ENCODE measurements around the gene MRPL3. TPM values are rescaled to one million over a fixed set of nuclear protein-coding genes. Genes with fewer than 3 reads are reported as not detected.

MRPL3 gene
- polyA plus RNA-seq, 1 of the 3 experiments (the other 2 are of a cell fraction): 73.7 TPM

DNA sequence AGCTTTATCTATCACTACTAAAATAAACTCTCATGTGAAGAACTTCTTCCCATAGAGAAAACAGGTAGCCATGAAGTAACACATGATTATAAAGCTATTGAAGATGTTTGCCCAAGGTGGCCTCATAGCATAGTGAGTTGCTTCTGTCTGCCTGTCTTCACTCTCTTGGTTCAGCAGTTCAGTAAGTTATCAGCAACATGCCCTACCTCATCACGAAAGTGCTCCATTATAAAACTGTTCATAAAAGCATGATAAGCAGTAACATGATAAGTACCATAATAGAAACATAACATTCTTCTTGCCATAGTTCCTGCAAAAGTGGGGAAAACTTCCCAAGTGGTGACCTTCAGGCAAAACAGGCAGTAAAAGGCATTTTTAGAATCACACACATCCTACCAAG, 45.6 kb downstream of the MRPL3 start:
- H3K36me3 ChIP-seq (replicated peaks in 1 of 2; ENCODE audit: control insufficient read depth in 1 of 2, insufficient read depth in 2 of 2, low read length in 1 of 2): peaks cover 13 to 24% of the 10 kb centered on the region in 2 experiments
- no peaks in the 10 kb centered on the region for H3K9me3 ChIP-seq
- no peaks in the 10 kb centered on the region for H3K9me2 ChIP-seq
- no peak overlapping the region for H3K4me2 ChIP-seq
- H3K9ac ChIP-seq: no peak overlapping the region
- no peaks in the 10 kb centered on the region for H3K4me1 ChIP-seq (ENCODE audit: control insufficient read depth in 1 of 2, insufficient read depth in 2 of 2, low read depth in 1 of 2, low read length in 1 of 2)
- ChIA-PET CTCF (interaction anchor here (1.0 to 1.2 kb wide), 2 partner anchors 12 to 15 kb away, joined by 3 read pairs; no protein-coding TSS in a partner anchor), POLR2A (no interaction called here)
- WGBS (ENCODE audit: low lambda C conversion rate): 58% methylated on average over 1 of the region's 1 CpG
- no peak overlapping the region for H2AFZ ChIP-seq (ENCODE audit: low read depth)
- no peaks in the 10 kb centered on the region for H3K79me2 ChIP-seq (ENCODE audit: insufficient read depth)
- no peaks in the 10 kb centered on the region for H3F3A ChIP-seq (replicated peaks; ENCODE audit: insufficient read depth)
- no peaks in the 10 kb centered on the region for H4K20me1 ChIP-seq (ENCODE audit: insufficient read depth)
- no peak overlapping the region for H3K4me3 ChIP-seq (ENCODE audit: low read depth in 2 of 2, low read length in 1 of 2)
- H3K27ac ChIP-seq (ENCODE audit: low read depth in 2 of 2, low read length in 1 of 2): no peak overlapping the region
- no peak for TF ChIP-seq NFIC (IDR thresholded peaks at IDR 0.05; ENCODE audit: borderline replicate concordance)
- TF ChIP-seq EZH2phosphoT487 (IDR thresholded peaks at IDR 0.05; ENCODE audit: borderline replicate concordance, low read depth): no peak
- TF ChIP-seq YY1 (IDR thresholded peaks at IDR 0.05; ENCODE audit: low read depth): no peak
- TF ChIP-seq JUND (IDR thresholded peaks at IDR 0.05): no peak
- TF ChIP-seq, protein P1, sequence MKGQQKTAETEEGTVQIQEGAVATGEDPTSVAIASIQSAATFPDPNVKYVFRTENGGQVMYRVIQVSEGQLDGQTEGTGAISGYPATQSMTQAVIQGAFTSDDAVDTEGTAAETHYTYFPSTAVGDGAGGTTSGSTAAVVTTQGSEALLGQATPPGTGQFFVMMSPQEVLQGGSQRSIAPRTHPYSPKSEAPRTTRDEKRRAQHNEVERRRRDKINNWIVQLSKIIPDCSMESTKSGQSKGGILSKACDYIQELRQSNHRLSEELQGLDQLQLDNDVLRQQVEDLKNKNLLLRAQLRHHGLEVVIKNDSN (IDR thresholded peaks at IDR 0.05; ENCODE audit: borderline replicate concordance, low read depth): no peak
- no peak for TF ChIP-seq FOXJ3 (CRISPR knock-in tag; IDR thresholded peaks at IDR 0.05)
- TF ChIP-seq GABPA (IDR thresholded peaks at IDR 0.05; ENCODE audit: low read depth): no peak
- no peak for TF ChIP-seq MXI1 (IDR thresholded peaks at IDR 0.05; ENCODE audit: low read depth, low read length)
- TF ChIP-seq GATA2 (CRISPR knock-in tag; IDR thresholded peaks at IDR 0.05): no peak
- TF ChIP-seq ELF1 (IDR thresholded peaks at IDR 0.05): no peak
- TF ChIP-seq CHD2 (IDR thresholded peaks at IDR 0.05; ENCODE audit: low read length, partially characterized antibody): no peak
- TF ChIP-seq TAF1 (IDR thresholded peaks at IDR 0.05; ENCODE audit: borderline replicate concordance, low read depth, low read length): no peak
- no peak for TF ChIP-seq NRF1 (IDR thresholded peaks at IDR 0.05; ENCODE audit: low read depth, low read length)
- TF ChIP-seq FOXM1 (IDR thresholded peaks at IDR 0.05; ENCODE audit: low read depth): no peak
- no peak for TF ChIP-seq RXRA (IDR thresholded peaks at IDR 0.05; ENCODE audit: borderline replicate concordance, low read depth)
- TF ChIP-seq SMC3 (IDR thresholded peaks at IDR 0.05; ENCODE audit: low read depth, low read length): no peak
- TF ChIP-seq, protein P2, sequence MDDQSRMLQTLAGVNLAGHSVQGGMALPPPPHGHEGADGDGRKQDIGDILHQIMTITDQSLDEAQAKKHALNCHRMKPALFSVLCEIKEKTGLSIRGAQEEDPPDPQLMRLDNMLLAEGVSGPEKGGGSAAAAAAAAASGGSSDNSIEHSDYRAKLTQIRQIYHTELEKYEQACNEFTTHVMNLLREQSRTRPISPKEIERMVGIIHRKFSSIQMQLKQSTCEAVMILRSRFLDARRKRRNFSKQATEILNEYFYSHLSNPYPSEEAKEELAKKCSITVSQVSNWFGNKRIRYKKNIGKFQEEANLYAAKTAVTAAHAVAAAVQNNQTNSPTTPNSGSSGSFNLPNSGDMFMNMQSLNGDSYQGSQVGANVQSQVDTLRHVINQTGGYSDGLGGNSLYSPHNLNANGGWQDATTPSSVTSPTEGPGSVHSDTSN (IDR thresholded peaks at IDR 0.05): no peak
- no peak for TF ChIP-seq POLR2AphosphoS5 (IDR thresholded peaks at IDR 0.05; ENCODE audit: low read depth, low read length)
- TF ChIP-seq EP300 (IDR thresholded peaks at IDR 0.05; ENCODE audit: borderline replicate concordance in 1 of 2, low read depth in 1 of 2, low read length in 1 of 2): no peak
- DNase-seq: no peak
- H3K27me3 ChIP-seq (ENCODE audit: insufficient read depth): no peaks in the 10 kb centered on the region

DNA sequence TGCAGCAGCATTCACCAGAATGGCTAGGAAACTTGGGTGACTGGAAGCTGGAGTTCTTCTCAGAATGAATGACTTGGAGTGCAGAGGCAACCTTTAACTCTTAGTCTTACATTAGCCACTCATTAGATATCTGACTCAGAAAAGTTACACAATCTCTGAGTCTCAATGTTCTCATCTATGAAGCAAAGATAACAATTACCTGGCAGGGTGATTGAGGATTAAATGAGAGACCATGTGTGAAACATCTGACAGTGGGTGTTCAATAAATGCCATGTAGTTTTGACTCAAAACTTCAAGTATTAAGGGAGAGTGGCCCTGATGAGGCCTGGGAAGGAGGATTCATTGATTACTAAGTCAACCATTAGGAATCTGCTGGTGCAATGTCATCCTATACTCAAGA, 48.3 kb downstream of the MRPL3 start:
- no peak overlapping the region for H3K4me3 ChIP-seq (ENCODE audit: low read depth in 2 of 2, low read length in 1 of 2)
- H3K9me3 ChIP-seq: no peaks in the 10 kb centered on the region
- no peak overlapping the region for H3K27ac ChIP-seq (ENCODE audit: low read depth in 2 of 2, low read length in 1 of 2)
- TF ChIP-seq TAF1 (IDR thresholded peaks at IDR 0.05; ENCODE audit: borderline replicate concordance, low read depth, low read length) (no peak), ELF1 (IDR thresholded peaks at IDR 0.05) (no peak), RXRA (IDR thresholded peaks at IDR 0.05; ENCODE audit: borderline replicate concordance, low read depth) (no peak), CHD2 (IDR thresholded peaks at IDR 0.05; ENCODE audit: low read length, partially characterized antibody) (no peak), SMC3 (IDR thresholded peaks at IDR 0.05; ENCODE audit: low read depth, low read length) (no peak), RCOR1 (IDR thresholded peaks at IDR 0.05; ENCODE audit: low read length) (no peak), NFIC (IDR thresholded peaks at IDR 0.05; ENCODE audit: borderline replicate concordance) (no peak), MXI1 (IDR thresholded peaks at IDR 0.05; ENCODE audit: low read depth, low read length) (no peak)
- TF ChIP-seq, protein P3, sequence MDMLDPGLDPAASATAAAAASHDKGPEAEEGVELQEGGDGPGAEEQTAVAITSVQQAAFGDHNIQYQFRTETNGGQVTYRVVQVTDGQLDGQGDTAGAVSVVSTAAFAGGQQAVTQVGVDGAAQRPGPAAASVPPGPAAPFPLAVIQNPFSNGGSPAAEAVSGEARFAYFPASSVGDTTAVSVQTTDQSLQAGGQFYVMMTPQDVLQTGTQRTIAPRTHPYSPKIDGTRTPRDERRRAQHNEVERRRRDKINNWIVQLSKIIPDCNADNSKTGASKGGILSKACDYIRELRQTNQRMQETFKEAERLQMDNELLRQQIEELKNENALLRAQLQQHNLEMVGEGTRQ (IDR thresholded peaks at IDR 0.05; ENCODE audit: borderline replicate concordance, low read depth, low read length): no peak
- TF ChIP-seq, protein P4, sequence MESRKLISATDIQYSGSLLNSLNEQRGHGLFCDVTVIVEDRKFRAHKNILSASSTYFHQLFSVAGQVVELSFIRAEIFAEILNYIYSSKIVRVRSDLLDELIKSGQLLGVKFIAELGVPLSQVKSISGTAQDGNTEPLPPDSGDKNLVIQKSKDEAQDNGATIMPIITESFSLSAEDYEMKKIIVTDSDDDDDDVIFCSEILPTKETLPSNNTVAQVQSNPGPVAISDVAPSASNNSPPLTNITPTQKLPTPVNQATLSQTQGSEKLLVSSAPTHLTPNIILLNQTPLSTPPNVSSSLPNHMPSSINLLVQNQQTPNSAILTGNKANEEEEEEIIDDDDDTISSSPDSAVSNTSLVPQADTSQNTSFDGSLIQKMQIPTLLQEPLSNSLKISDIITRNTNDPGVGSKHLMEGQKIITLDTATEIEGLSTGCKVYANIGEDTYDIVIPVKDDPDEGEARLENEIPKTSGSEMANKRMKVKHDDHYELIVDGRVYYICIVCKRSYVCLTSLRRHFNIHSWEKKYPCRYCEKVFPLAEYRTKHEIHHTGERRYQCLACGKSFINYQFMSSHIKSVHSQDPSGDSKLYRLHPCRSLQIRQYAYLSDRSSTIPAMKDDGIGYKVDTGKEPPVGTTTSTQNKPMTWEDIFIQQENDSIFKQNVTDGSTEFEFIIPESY (IDR thresholded peaks at IDR 0.05; ENCODE audit: borderline replicate concordance, low read depth): no peak
- TF ChIP-seq, protein P1 (IDR thresholded peaks at IDR 0.05; ENCODE audit: borderline replicate concordance, low read depth): no peak
- H3K9me2 ChIP-seq: no peaks in the 10 kb centered on the region
- no peak overlapping the region for H2AFZ ChIP-seq (ENCODE audit: low read depth)
- no peaks in the 10 kb centered on the region for H3K4me1 ChIP-seq (ENCODE audit: control insufficient read depth in 1 of 2, insufficient read depth in 2 of 2, low read depth in 1 of 2, low read length in 1 of 2)
- H3K27me3 ChIP-seq (ENCODE audit: insufficient read depth): no peaks in the 10 kb centered on the region
- H3K9ac ChIP-seq: no peak overlapping the region
- CTCF ChIA-PET: no interaction called here
- no peak for DNase-seq
- H3K79me2 ChIP-seq (ENCODE audit: insufficient read depth): no peaks in the 10 kb centered on the region
- H4K20me1 ChIP-seq (ENCODE audit: insufficient read depth): no peaks in the 10 kb centered on the region
- no peak overlapping the region for H3K4me2 ChIP-seq
- no peaks in the 10 kb centered on the region for H3F3A ChIP-seq (replicated peaks; ENCODE audit: insufficient read depth)
- POLR2A ChIA-PET: no interaction called here
- H3K36me3 ChIP-seq (replicated peaks in 1 of 2; ENCODE audit: control insufficient read depth in 1 of 2, insufficient read depth in 2 of 2, low read length in 1 of 2): peaks cover 0 to 4% of the 10 kb centered on the region in 2 experiments
